LNCaP clone FGC (cell line): ENCODE data around the gene ZCCHC4.
"Not testable (repeated sequence)": the region's sequence is repeated elsewhere in the genome, so short reads cannot be mapped to it uniquely, and the experiment has no call there.

Source experiments
- DNase-seq: peaks from one replicate; pipeline ENCODE4 v3.0.0-alpha.2; 2011; ENCODE audit warnings: low read depth
- H3K4me3 ChIP-seq: 2 replicates; pipeline ENCODE4 v1.5.1; 2011; ENCODE audit warnings: mild to moderate bottlenecking, low read depth, low read length, control low read depth
- CTCF ChIP-seq: IDR thresholded peaks from 2 replicates; pipeline ENCODE4 v1.5.1; 2012; ENCODE audit warnings: mild to moderate bottlenecking; ENCODE audit not compliant: control insufficient read depth, insufficient read depth; ENCODE audit errors: extremely low read depth

ZCCHC4 gene

GRCh38 chr4:25358515-25359275 is 46.1 kb downstream of the ZCCHC4 start:
- no peak for TF ChIP-seq CTCF
- DNase-seq, result no peak
- H3K4me3 ChIP-seq, result no peak overlapping the region

- TF ChIP-seq CTCF, result no peak
- no peak overlapping the region for H3K4me3 ChIP-seq
- no peak for DNase-seq
These were observed 48.7 kb downstream of the ZCCHC4 start for GRCh38 chr4:25361253-25361652.

GRCh38 chr4:25367004-25367621 is 54.5 kb downstream of the ZCCHC4 start:
- DNase-seq, result no peak
- H3K4me3 ChIP-seq, result no peak overlapping the region
- peak; percentile 60 for TF ChIP-seq CTCF

- H3K4me3 ChIP-seq, result no peak overlapping the region
- DNase-seq, result no peak
- TF ChIP-seq CTCF, result no peak
These were observed 55.3 kb downstream of the ZCCHC4 start for GRCh38 chr4:25367877-25368276.

GRCh38 chr4:25368315-25368714 is 55.7 kb downstream of the ZCCHC4 start:
- H3K4me3 ChIP-seq, result no peak overlapping the region
- DNase-seq, result no peak
- no peak for TF ChIP-seq CTCF

- no peak for DNase-seq
- TF ChIP-seq CTCF, result no peak
- H3K4me3 ChIP-seq, result no peak overlapping the region
These were observed 57.7 kb downstream of the ZCCHC4 start for GRCh38 chr4:25370242-25370641.

GRCh38 chr4:25372549-25372948 is 60.0 kb downstream of the ZCCHC4 start:
- DNase-seq, H3K4me3 ChIP-seq: not testable (repeated sequence)
